ENCODE data around the gene OCSTAMP.

DNA sequence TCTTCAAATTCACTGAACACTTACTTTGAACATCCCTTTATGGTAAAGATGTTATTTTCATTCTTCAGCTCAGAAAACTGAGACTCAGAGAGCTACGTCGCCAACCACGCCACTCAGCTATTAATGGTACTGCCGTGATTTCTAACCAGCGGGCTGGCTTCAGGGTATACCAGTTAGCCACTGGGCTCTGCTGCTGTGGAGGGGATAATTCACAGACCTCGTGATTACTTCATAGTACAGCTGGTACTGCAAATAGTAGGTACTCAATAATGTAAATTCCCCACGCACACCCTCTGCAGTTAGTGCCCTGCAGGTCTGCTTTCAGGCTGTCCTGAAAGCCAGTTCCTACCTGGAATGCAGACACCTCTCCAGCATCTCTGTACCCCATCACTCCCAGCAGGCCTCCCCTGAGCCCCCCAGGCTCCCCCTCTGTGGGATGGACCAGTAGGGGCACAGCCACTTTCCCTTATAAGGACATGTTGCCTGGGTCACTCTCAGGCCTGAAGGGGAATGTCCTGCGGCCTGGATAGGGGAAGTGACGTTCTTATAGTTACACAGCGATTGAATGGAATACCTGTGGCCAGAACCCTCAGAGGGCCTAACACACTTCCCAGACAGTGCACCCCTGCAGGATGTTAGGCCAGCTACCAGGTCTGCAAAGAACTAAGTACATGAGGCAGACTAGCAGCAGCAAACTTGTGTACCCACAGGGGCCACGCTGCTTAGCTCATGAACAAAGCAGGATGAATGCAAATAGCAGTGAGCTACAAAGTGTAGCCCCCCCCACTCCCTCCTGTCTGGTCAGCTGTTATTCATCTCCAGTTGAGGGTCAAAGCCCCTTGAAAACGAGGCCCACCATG, 1.3 kb upstream of the OCSTAMP start:
- no peak for TF ChIP-seq SIN3A (IDR thresholded peaks at IDR 0.05; ENCODE audit: borderline replicate concordance, insufficient read depth, low read length)
- no peak for TF ChIP-seq POLR2AphosphoS5 (IDR thresholded peaks at IDR 0.05; ENCODE audit: low read depth, low read length)
- TF ChIP-seq, protein P1, sequence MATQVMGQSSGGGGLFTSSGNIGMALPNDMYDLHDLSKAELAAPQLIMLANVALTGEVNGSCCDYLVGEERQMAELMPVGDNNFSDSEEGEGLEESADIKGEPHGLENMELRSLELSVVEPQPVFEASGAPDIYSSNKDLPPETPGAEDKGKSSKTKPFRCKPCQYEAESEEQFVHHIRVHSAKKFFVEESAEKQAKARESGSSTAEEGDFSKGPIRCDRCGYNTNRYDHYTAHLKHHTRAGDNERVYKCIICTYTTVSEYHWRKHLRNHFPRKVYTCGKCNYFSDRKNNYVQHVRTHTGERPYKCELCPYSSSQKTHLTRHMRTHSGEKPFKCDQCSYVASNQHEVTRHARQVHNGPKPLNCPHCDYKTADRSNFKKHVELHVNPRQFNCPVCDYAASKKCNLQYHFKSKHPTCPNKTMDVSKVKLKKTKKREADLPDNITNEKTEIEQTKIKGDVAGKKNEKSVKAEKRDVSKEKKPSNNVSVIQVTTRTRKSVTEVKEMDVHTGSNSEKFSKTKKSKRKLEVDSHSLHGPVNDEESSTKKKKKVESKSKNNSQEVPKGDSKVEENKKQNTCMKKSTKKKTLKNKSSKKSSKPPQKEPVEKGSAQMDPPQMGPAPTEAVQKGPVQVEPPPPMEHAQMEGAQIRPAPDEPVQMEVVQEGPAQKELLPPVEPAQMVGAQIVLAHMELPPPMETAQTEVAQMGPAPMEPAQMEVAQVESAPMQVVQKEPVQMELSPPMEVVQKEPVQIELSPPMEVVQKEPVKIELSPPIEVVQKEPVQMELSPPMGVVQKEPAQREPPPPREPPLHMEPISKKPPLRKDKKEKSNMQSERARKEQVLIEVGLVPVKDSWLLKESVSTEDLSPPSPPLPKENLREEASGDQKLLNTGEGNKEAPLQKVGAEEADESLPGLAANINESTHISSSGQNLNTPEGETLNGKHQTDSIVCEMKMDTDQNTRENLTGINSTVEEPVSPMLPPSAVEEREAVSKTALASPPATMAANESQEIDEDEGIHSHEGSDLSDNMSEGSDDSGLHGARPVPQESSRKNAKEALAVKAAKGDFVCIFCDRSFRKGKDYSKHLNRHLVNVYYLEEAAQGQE (IDR thresholded peaks at IDR 0.05; ENCODE audit: insufficient read depth in 1 of 2, low read depth in 2 of 2, low read length in 2 of 2): no peak
- TF ChIP-seq TAF1 (IDR thresholded peaks at IDR 0.05; ENCODE audit: borderline replicate concordance, insufficient read depth, low read length): no peak
- TF ChIP-seq FOXP2 (optimal IDR thresholded peaks at IDR 0.05; ENCODE audit: borderline replicate concordance, extremely low read depth, extremely low read length, insufficient read depth): no peak

All from PFSK-1 (cell line).